Activated T-helper 17 cell treated with anti-CD3 and anti-CD28 coated beads, Interleukin-2, amount 50 U/mL, for 72 hours (primary cell): Measurements from ENCODE around the gene TESK2. TPM values are rescaled to one million over a fixed set of nuclear protein-coding genes. Genes with fewer than 3 reads are reported as not detected.

Experiments
- ATAC-seq: fragments of 150-1000 bp; cut with Tn5 transposase; replicated peaks from 2 replicates; pipeline ENCODE4 v1.10.0; 2021; ENCODE audit warnings: mild to moderate bottlenecking, moderate library complexity
- H3K27ac Mint-ChIP-seq: one replicate; pipeline ENCODE4 v1.8.0; 2022; ENCODE audit warnings: mixed read lengths
- H3K27me3 Mint-ChIP-seq: one replicate; pipeline ENCODE4 v1.8.0; 2022; ENCODE audit warnings: mixed read lengths
- H3K36me3 Mint-ChIP-seq: one replicate; pipeline ENCODE4 v1.8.0; 2022; ENCODE audit warnings: low read depth, mild to moderate bottlenecking, mixed read lengths
- H3K4me1 Mint-ChIP-seq: one replicate; pipeline ENCODE4 v1.8.0; 2022; ENCODE audit warnings: mixed read lengths
- H3K4me3 Mint-ChIP-seq: one replicate; pipeline ENCODE4 v1.8.0; 2022; ENCODE audit warnings: mild to moderate bottlenecking, mixed read lengths
- H3K9me3 Mint-ChIP-seq: one replicate; pipeline ENCODE4 v1.8.0; 2022; ENCODE audit warnings: mixed read lengths
- total RNA-seq, 2 donors: library from RNA; stranded (reverse); gene quantifications; one replicate each; pipeline ENCODE4 v1.2.3, GENCODE V29; 2022

Gene TESK2
- total RNA-seq, 2 donors from 2014 or later, result 2.7 to 8.9 TPM

DNA sequence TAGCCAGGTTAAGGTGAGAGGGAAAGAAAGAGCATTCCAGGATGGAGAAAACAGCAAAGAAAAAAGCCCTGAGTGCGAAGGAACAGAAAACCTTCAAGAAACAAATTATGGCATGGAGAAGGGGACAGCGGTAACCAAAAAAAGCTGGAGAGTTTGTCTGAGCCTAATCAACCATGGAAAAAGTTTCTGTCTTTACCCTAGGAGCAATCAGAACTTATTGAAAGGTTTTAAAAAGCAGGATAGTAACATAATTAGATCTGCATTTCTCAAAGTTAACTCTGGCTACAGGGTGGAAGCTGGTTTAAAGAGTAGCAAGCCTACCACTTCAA is 190.3 kb downstream of the TESK2 start:
- no peak for ATAC-seq
- Mint-ChIP-seq H3K36me3 (no peaks in the 10 kb centered on the region), H3K4me3 (no peak overlapping the region), H3K27ac (no peak overlapping the region), H3K4me1 (peaks cover 9% of the 10 kb centered on the region), H3K9me3 (no peaks in the 10 kb centered on the region), H3K27me3 (no peaks in the 10 kb centered on the region)

DNA sequence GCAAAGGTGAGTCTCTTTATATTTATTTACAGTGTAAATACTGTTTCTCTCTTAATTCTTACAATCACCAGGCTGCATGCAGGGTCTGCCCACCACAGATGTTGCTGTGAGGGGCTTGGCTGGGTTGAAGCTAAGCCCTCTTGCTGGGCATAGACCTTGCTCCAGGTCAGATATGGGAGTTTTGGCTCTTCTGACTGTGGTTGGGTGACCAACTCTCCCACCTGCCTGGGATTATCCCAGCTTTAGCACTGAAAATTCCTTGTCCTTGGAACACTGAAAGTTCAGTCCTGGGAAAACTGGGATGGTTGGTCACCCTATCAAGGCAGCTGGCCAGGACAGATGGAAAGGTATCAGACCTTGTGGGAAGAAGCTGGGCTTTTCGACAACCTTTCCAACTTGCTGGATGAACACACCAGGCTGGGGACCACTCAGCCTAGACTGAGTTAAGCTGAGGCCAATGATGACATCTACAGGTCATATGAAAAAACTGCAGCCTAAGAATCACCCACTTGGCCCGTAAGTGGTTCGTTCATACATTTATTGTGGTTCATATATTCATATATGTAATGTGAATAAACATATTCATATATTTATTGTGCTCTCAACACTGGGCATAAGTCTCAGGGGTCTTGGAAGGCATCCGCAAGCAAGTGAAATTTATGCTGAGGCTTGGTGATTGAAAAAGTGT is 190.8 kb downstream of the TESK2 start:
- Mint-ChIP-seq H3K27me3 (no peaks in the 10 kb centered on the region), H3K36me3 (no peaks in the 10 kb centered on the region), H3K27ac (no peak overlapping the region), H3K4me3 (no peak overlapping the region), H3K4me1 (peaks cover 9% of the 10 kb centered on the region), H3K9me3 (no peaks in the 10 kb centered on the region)
- no peak for ATAC-seq

DNA sequence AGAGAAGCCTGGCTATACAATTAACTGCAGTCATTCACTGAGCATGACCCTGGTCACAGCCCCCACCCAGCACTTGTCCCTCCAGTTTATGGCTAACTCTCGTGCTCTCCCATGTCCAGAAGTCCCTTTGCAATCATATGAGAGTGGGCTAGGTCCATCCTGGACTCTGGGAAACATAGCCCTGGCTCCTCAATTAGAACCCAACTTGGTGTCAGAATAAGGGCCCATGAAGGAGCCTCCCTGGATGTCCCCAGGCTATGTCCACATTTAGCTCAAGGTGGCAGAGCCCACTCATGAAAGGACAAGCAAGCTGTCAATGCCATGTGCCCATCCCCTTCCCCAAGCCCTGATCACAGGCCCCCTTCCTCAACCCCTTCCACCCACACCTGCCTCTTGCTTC is 191.7 kb downstream of the TESK2 start:
- no peak for ATAC-seq
- no peak overlapping the region for H3K4me3 Mint-ChIP-seq
- H3K4me1 Mint-ChIP-seq, result peaks cover 9% of the 10 kb centered on the region
- H3K36me3 Mint-ChIP-seq, result no peaks in the 10 kb centered on the region
- H3K9me3 Mint-ChIP-seq, result no peaks in the 10 kb centered on the region
- H3K27ac Mint-ChIP-seq, result no peak overlapping the region
- H3K27me3 Mint-ChIP-seq, result no peaks in the 10 kb centered on the region

DNA sequence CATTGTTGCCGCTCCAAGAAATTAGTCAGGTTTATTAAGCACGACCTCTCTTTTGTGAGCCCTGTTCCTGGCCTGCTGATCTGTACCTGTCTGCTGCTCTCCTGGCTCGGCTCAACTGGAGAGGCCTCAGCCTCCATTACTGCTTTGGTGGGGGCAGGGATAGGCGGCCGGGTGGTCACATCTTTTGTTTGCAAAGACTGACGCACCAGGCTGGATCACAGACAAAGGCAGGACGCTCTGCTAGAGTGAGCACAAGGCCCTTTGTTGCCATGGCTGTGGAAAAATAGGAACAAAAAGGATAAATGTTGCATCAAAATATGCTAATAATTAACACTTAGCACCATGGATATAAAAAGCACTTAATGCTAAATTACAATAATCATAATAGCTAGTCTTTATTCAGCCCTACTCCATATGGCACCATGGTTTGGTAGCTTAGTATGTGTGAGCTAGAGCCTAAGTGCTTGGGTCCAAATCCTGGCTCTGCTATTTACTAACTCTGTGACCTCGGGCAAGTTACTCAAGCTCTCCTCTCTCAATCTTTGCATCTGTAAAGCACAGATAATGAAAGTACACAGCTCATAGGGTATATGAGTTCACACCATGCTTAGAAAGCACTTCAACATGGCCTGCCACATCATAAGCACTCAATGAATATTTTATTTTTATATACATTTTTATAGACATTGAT is 193.2 kb downstream of the TESK2 start:
- peaks cover 9% of the 10 kb centered on the region for H3K4me1 Mint-ChIP-seq
- no peaks in the 10 kb centered on the region for H3K27me3 Mint-ChIP-seq
- peak overlapping the region; percentile 15 for H3K27ac Mint-ChIP-seq
- ATAC-seq, result no peak
- H3K9me3 Mint-ChIP-seq, result no peaks in the 10 kb centered on the region
- H3K36me3 Mint-ChIP-seq, result no peaks in the 10 kb centered on the region
- H3K4me3 Mint-ChIP-seq, result no peak overlapping the region

Other genes starting within 250 kb of the TESK2 start
- gene HPDL, start 164.3 kb downstream of the TESK2 start, total RNA-seq, result 10 to 100 TPM in 1 of 2 donors, 1 to 10 TPM in 1; 4.5 to 22.6 TPM
- gene TOE1, start 151.0 kb downstream of the TESK2 start, total RNA-seq, result 10 to 100 TPM; 23.2 to 35.8 TPM
- 10 to 100 TPM; 23.5 to 35.4 TPM for gene MUTYH, start 150.7 kb downstream of the TESK2 start, total RNA-seq
- gene CCDC163, start 8.9 kb upstream of the TESK2 start, total RNA-seq, result 1 to 10 TPM; 3.4 TPM
- gene MMACHC, start 9.1 kb upstream of the TESK2 start, total RNA-seq, result 1 to 10 TPM; 3.7 to 4.9 TPM
- gene PRDX1, start 30.7 kb upstream of the TESK2 start, total RNA-seq, result 100 to 1,000 TPM; 344 to 571 TPM
- gene AKR1A1, start 59.7 kb upstream of the TESK2 start, total RNA-seq, result 100 to 1,000 TPM; 121 to 151 TPM
- gene NASP, start 92.9 kb upstream of the TESK2 start, total RNA-seq, result 100 to 1,000 TPM; 113 to 224 TPM
- 1 to 10 TPM; 4.4 to 4.7 TPM for gene CCDC17, start 132.9 kb upstream of the TESK2 start, total RNA-seq
- gene GPBP1L1, start 195.4 kb upstream of the TESK2 start, total RNA-seq, result 100 to 1,000 TPM; 105 to 129 TPM
- gene TMEM69, start 197.0 kb upstream of the TESK2 start, total RNA-seq, result 10 to 100 TPM; 26.6 to 28.8 TPM